Prostate gland (tissue), 2 donors: ENCODE results near the gene DIS3L2. TPM values are rescaled to one million over a fixed set of nuclear protein-coding genes. Genes with fewer than 3 reads are reported as not detected.

Experiments used
- DNase-seq: peaks from one replicate; pipeline ENCODE4 v3.0.0-alpha.2; 2019; ENCODE audit warnings: low spot score
- H3K27ac ChIP-seq, 2 donors: fragments of 200-600 bp; sonication (generic); 2 replicates each; pipeline ENCODE4 v1.5.1; 2017 to 2019
- H3K27me3 ChIP-seq: fragments of 200-600 bp; sonication (generic); replicated peaks from 2 replicates; pipeline ENCODE4 v1.5.1; 2019; ENCODE audit not compliant: insufficient read depth
- H3K36me3 ChIP-seq, 2 donors: fragments of 200-600 bp; sonication (generic); 1 replicate in 1 of 2; 2 replicates in 1 of 2; pipeline versions ENCODE4 v1.5.1 to v1.8.1; 2017 to 2019
- H3K4me1 ChIP-seq: fragments of 200-600 bp; sonication (generic); replicated peaks from 2 replicates; pipeline ENCODE4 v1.5.1; 2019
- H3K4me3 ChIP-seq, 2 donors: fragments of 200-600 bp; sonication (generic); 2 replicates each; pipeline ENCODE4 v1.5.1; 2017 to 2019
- H3K9me3 ChIP-seq: fragments of 200-600 bp; sonication (generic); 2 replicates; pipeline ENCODE4 v1.5.1; 2017
- POLR2A ChIP-seq: fragments of 450-650 bp; IDR thresholded peaks from one replicate; pipeline ENCODE4 v1.6.1; 2016; ENCODE audit warnings: antibody characterized with exemption, mild to moderate bottlenecking
- POLR2AphosphoS5 ChIP-seq: sonication (generic); formaldehyde crosslinking; IDR thresholded peaks from one replicate; pipeline ENCODE4 v1.6.1; 2017; ENCODE audit warnings: antibody characterized with exemption
- WGBS: methylation state at CpG from one replicate; pipeline ENCODE4 v1.1.5; 2018; 5-methylcytosine and 5-hydroxymethylcytosine counted together
- intact Hi-C: fragments of 100-400 bp; cut with DNase I; formaldehyde crosslinking; loops from one replicate; pipeline ENCODE4 v1.14.2; 2022
- total RNA-seq, 2 donors: library from RNA; depleted of rRNA; stranded (reverse); fragments of >200 nt; gene quantifications; one replicate each; pipeline ENCODE4 v1.1.0, GENCODE V29; 2016
- TF ChIP-seq, protein P1 (sequence below), 4 experiments: fragments of 200-600 bp in 2 of 4; fragments of 450-650 bp in 2 of 4; sonication (generic) in 2 of 4; IDR thresholded peaks; 1 replicate in 3 of 4; 2 replicates in 1 of 4; pipeline ENCODE4 v1.5.1; 2016 to 2019; ENCODE audit warnings: antibody characterized with exemption in 4 of 4, mild to moderate bottlenecking in 2 of 4, moderate library complexity in 2 of 4

Gene DIS3L2
- total RNA-seq, 2 donors from 2014 or later = 30.1 to 71.3 TPM

DNA sequence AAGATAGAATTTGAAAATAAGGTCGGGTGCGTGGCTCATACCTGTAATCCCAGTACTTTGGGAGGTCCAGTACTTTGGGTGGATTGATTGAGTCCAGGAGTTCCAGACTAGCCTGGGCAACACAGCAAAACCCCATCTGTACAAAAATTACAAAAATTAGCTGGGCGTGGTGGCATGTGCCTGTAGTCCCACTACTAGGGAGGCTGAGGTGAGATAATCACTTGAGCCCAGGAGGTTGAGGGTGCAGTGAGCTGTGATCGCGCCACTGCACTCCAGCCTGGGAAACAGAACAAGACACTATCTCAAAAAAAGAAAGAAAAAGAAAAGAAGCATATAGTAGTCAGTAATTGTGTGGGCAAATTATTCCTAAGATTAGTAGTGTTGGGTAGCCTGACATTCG, 222.8 kb downstream of the DIS3L2 start:
- Histone ChIP-seq H3K27me3 (no peaks in the 10 kb centered on the region), H3K4me1 (no peaks in the 10 kb centered on the region), H3K9me3 (no peaks in the 10 kb centered on the region), H3K36me3 (no peaks in the 10 kb centered on the region), H3K27ac (no peak overlapping the region), H3K4me3 (no peak overlapping the region)
- no peak for DNase-seq
- intact Hi-C loops = no loop called here
- TF ChIP-seq POLR2A (no peak), POLR2AphosphoS5 (no peak)
- TF ChIP-seq, protein P1, sequence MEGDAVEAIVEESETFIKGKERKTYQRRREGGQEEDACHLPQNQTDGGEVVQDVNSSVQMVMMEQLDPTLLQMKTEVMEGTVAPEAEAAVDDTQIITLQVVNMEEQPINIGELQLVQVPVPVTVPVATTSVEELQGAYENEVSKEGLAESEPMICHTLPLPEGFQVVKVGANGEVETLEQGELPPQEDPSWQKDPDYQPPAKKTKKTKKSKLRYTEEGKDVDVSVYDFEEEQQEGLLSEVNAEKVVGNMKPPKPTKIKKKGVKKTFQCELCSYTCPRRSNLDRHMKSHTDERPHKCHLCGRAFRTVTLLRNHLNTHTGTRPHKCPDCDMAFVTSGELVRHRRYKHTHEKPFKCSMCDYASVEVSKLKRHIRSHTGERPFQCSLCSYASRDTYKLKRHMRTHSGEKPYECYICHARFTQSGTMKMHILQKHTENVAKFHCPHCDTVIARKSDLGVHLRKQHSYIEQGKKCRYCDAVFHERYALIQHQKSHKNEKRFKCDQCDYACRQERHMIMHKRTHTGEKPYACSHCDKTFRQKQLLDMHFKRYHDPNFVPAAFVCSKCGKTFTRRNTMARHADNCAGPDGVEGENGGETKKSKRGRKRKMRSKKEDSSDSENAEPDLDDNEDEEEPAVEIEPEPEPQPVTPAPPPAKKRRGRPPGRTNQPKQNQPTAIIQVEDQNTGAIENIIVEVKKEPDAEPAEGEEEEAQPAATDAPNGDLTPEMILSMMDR (IDR thresholded peaks at IDR 0.05) = no peak
- WGBS = 97% methylated on average over 6 of the region's 6 CpGs

DNA sequence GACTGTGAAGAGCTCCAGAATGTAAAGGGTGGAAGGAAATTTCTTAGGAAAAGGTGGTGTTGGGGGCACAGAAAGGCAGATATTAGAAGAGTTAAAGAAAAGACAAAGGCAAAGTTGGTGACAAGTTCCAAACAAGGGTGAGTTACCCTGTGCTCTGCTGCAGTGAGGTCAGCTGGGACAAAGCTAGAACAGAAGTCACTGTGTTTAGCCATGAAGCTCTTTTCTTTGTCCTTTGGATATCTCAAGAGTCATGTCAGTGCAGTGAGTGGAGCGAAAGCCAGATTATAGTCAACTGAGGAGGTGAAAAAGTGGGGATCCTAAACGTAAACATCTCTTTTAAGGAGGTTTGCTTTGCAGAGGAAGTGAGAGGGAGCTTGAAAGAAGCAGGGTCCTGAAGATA, 229.3 kb downstream of the DIS3L2 start:
- no peak for TF ChIP-seq POLR2A
- TF ChIP-seq POLR2AphosphoS5 = no peak
- TF ChIP-seq, protein P1 (IDR thresholded peaks at IDR 0.05) = no peak
- H3K4me3 ChIP-seq = no peak overlapping the region
- 79% methylated on average over 2 of the region's 2 CpGs for WGBS
- H3K9me3 ChIP-seq = no peaks in the 10 kb centered on the region
- intact Hi-C loops = no loop called here
- no peak overlapping the region for H3K27ac ChIP-seq
- H3K27me3 ChIP-seq = no peaks in the 10 kb centered on the region
- no peaks in the 10 kb centered on the region for H3K4me1 ChIP-seq
- H3K36me3 ChIP-seq = no peaks in the 10 kb centered on the region
- DNase-seq = no peak

DNA sequence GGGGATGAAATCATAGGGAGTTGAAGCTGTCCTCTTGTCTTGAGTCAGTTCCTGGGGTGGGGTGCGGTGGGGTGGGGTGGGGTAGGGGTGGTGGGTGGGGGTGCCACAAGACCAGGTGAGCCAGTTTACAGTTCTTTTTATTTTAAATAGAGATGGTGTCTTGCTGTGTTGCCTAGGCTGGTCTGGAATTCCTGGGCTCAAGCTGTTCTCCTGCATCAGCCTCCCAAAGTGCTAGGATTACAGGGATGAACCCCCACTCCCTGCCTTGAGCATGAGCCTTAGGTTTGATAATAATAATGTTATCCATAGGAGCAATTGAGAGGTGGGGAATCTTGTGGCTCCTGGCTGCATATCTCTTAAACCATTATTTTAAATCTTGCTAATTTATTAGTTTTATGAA, 234.0 kb downstream of the DIS3L2 start:
- Histone ChIP-seq H3K36me3 (no peaks in the 10 kb centered on the region), H3K27ac (no peak overlapping the region), H3K9me3 (no peaks in the 10 kb centered on the region), H3K4me3 (no peak overlapping the region), H3K27me3 (no peaks in the 10 kb centered on the region), H3K4me1 (no peaks in the 10 kb centered on the region)
- no peak for DNase-seq
- 100% methylated on average over 1 of the region's 1 CpG for WGBS
- intact Hi-C loops = no loop called here
- TF ChIP-seq POLR2A (no peak), POLR2AphosphoS5 (no peak)

DNA sequence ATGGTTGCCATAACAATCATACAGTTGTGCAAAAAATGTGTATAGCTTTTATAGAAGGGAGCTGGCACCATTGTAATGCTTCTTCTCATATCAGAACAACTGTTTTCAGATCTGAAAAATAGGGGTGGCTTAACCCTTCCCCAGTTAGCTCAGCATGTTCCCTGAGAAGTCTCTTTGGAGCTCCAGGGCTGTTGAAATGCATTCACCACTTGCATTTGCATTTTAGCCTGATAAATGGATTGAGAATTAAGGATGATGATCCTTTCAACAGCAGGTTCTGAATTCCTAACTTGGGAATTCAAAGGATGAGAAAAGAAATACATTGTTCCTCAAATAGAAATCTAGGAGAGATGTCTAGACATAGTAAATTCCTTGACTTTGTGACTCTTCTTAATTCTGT, 235.3 kb downstream of the DIS3L2 start:
- H3K27ac ChIP-seq = no peak overlapping the region
- intact Hi-C loops = no loop called here

DNA sequence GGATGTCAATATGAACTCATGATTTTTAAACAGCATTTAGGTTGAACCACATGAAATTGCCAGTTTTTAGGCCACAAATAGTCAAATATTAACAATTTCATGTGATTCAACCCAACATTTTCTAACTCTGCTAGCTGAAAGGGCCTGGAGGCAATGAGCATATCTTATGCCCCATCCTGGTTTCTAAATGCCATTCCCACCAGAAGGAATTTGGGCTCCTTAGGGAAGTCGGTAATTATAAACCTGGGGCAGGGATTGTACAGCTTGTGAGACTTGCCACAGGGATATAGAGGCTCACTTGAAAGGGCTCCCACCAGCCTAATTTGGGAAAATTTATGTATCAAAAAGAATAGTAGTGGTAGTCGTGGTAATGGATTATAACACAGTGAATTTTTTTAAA, 238.7 kb downstream of the DIS3L2 start:
- Histone ChIP-seq H3K27ac (no peak overlapping the region), H3K4me1 (no peaks in the 10 kb centered on the region), H3K4me3 (no peak overlapping the region), H3K36me3 (no peaks in the 10 kb centered on the region), H3K27me3 (no peaks in the 10 kb centered on the region), H3K9me3 (no peaks in the 10 kb centered on the region)
- WGBS = 90% methylated on average over 2 of the region's 2 CpGs
- DNase-seq = no peak
- TF ChIP-seq POLR2AphosphoS5 = no peak
- TF ChIP-seq POLR2A = no peak
- TF ChIP-seq, protein P1 (IDR thresholded peaks at IDR 0.05) = no peak
- intact Hi-C loops = no loop called here

More for the DNA sequence above, 235.3 kb downstream of the DIS3L2 start:
- Histone ChIP-seq H3K27me3 (no peaks in the 10 kb centered on the region), H3K36me3 (no peaks in the 10 kb centered on the region), H3K4me1 (no peaks in the 10 kb centered on the region), H3K9me3 (no peaks in the 10 kb centered on the region), H3K4me3 (no peak overlapping the region)
- no peak for DNase-seq
- TF ChIP-seq POLR2AphosphoS5 (no peak), POLR2A (no peak)
- TF ChIP-seq, protein P1 (IDR thresholded peaks at IDR 0.05) = no peak
